ENCODE data around the gene ST8SIA2. TPM values are rescaled to one million over a fixed set of nuclear protein-coding genes. Genes with fewer than 3 reads are reported as not detected.

Gene ST8SIA2
- total RNA-seq, 1 donor from 2014 or later, result 7.8 TPM

GRCh38 chr15:92425578-92426225 is 32.0 kb downstream of the ST8SIA2 start:
- Histone ChIP-seq H3K4me1 (ENCODE audit: control insufficient read depth in 3 of 3, insufficient read depth in 3 of 3, low read length in 3 of 3) (no peaks in the 10 kb centered on the region), H3K9me3 (ENCODE audit: control insufficient read depth in 3 of 3, low read length in 3 of 3) (no peaks in the 10 kb centered on the region), H3K9ac (ENCODE audit: low read depth in 1 of 3, low read length in 3 of 3) (no peak overlapping the region), H3K27ac (ENCODE audit: low read depth, low read length) (no peak overlapping the region), H3K27me3 (ENCODE audit: control insufficient read depth in 3 of 3, insufficient read depth in 3 of 3, low read length in 3 of 3) (no peaks in the 10 kb centered on the region), H3K36me3 (ENCODE audit: control insufficient read depth in 3 of 3, insufficient read depth in 3 of 3, low read length in 3 of 3) (no peaks in the 10 kb centered on the region), H3K4me3 (ENCODE audit: low read length in 3 of 3) (no peak overlapping the region)

- Histone ChIP-seq H3K36me3 (ENCODE audit: control insufficient read depth in 3 of 3, insufficient read depth in 3 of 3, low read length in 3 of 3) (no peaks in the 10 kb centered on the region), H3K9me3 (ENCODE audit: control insufficient read depth in 3 of 3, low read length in 3 of 3) (no peaks in the 10 kb centered on the region), H3K27ac (ENCODE audit: low read depth, low read length) (no peak overlapping the region), H3K27me3 (ENCODE audit: control insufficient read depth in 3 of 3, insufficient read depth in 3 of 3, low read length in 3 of 3) (peaks cover 0 to under 1% (median 0%) of the 10 kb centered on the region in 3 donors), H3K4me1 (ENCODE audit: control insufficient read depth in 3 of 3, insufficient read depth in 3 of 3, low read length in 3 of 3) (no peaks in the 10 kb centered on the region), H3K9ac (ENCODE audit: low read depth in 1 of 3, low read length in 3 of 3) (no peak overlapping the region), H3K4me3 (ENCODE audit: low read length in 3 of 3) (no peak overlapping the region)
Measured at GRCh38 chr15:92429378-92430068, 35.8 kb downstream of the ST8SIA2 start.

GRCh38 chr15:92430069-92430440 is 36.4 kb downstream of the ST8SIA2 start:
- Histone ChIP-seq H3K27me3 (ENCODE audit: control insufficient read depth in 3 of 3, insufficient read depth in 3 of 3, low read length in 3 of 3) (peaks cover 0 to 3% (median 0%) of the 10 kb centered on the region in 3 donors), H3K4me3 (ENCODE audit: low read length in 3 of 3) (no peak overlapping the region), H3K9ac (ENCODE audit: low read depth in 1 of 3, low read length in 3 of 3) (no peak overlapping the region), H3K4me1 (ENCODE audit: control insufficient read depth in 3 of 3, insufficient read depth in 3 of 3, low read length in 3 of 3) (no peaks in the 10 kb centered on the region), H3K9me3 (ENCODE audit: control insufficient read depth in 3 of 3, low read length in 3 of 3) (no peaks in the 10 kb centered on the region), H3K36me3 (ENCODE audit: control insufficient read depth in 3 of 3, insufficient read depth in 3 of 3, low read length in 3 of 3) (no peaks in the 10 kb centered on the region), H3K27ac (ENCODE audit: low read depth, low read length) (no peak overlapping the region)

DNA sequence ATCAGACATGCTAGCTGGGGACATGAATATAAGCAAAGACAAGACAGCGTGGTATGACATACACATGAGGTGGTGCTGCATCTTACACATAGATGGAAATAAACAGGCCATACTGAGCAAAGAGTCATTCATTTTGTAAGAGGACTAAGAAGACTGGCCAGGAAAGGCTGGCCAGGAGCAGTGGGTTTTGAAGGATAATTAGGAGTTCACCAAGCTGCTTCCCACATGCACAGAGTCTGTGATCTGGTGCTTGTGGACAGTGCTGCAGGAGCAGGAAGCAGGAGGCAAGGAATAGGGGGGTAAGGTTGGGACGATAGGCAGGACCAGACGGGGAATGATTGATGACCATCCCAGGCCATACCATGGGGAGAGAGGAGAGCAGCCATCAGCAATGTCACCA is 41.5 kb downstream of the ST8SIA2 start:
- Histone ChIP-seq H3K4me3 (ENCODE audit: low read length in 3 of 3) (no peak overlapping the region), H3K9ac (ENCODE audit: low read depth in 1 of 3, low read length in 3 of 3) (no peak overlapping the region), H3K27ac (ENCODE audit: low read depth, low read length) (no peak overlapping the region), H3K27me3 (ENCODE audit: control insufficient read depth in 3 of 3, insufficient read depth in 3 of 3, low read length in 3 of 3) (peaks cover 0 to 6% (median 0%) of the 10 kb centered on the region in 3 donors), H3K9me3 (ENCODE audit: control insufficient read depth in 3 of 3, low read length in 3 of 3) (no peaks in the 10 kb centered on the region), H3K36me3 (ENCODE audit: control insufficient read depth in 3 of 3, insufficient read depth in 3 of 3, low read length in 3 of 3) (no peaks in the 10 kb centered on the region), H3K4me1 (ENCODE audit: control insufficient read depth in 3 of 3, insufficient read depth in 3 of 3, low read length in 3 of 3) (peaks cover 8 to 16% (median 11%) of the 10 kb centered on the region in 3 donors)

GRCh38 chr15:92438471-92438870 is 44.8 kb downstream of the ST8SIA2 start:
- Histone ChIP-seq H3K27ac (ENCODE audit: low read depth, low read length) (no peak overlapping the region), H3K27me3 (ENCODE audit: control insufficient read depth in 3 of 3, insufficient read depth in 3 of 3, low read length in 3 of 3) (peaks cover 0 to 6% (median 0%) of the 10 kb centered on the region in 3 donors), H3K9me3 (ENCODE audit: control insufficient read depth in 3 of 3, low read length in 3 of 3) (no peaks in the 10 kb centered on the region), H3K4me1 (ENCODE audit: control insufficient read depth in 3 of 3, insufficient read depth in 3 of 3, low read length in 3 of 3) (peaks cover 8 to 16% (median 11%) of the 10 kb centered on the region in 3 donors), H3K36me3 (ENCODE audit: control insufficient read depth in 3 of 3, insufficient read depth in 3 of 3, low read length in 3 of 3) (no peaks in the 10 kb centered on the region), H3K9ac (ENCODE audit: low read depth in 1 of 3, low read length in 3 of 3) (no peak overlapping the region), H3K4me3 (ENCODE audit: low read length in 3 of 3) (no peak overlapping the region)

- H3K27me3 ChIP-seq (ENCODE audit: control insufficient read depth in 3 of 3, insufficient read depth in 3 of 3, low read length in 3 of 3), result no peaks in the 10 kb centered on the region
- H3K9me3 ChIP-seq (ENCODE audit: control insufficient read depth in 3 of 3, low read length in 3 of 3), result no peaks in the 10 kb centered on the region
- no peak overlapping the region for H3K4me3 ChIP-seq (ENCODE audit: low read length in 3 of 3)
- no peak overlapping the region for H3K9ac ChIP-seq (ENCODE audit: low read depth in 1 of 3, low read length in 3 of 3)
- no peaks in the 10 kb centered on the region for H3K36me3 ChIP-seq (ENCODE audit: control insufficient read depth in 3 of 3, insufficient read depth in 3 of 3, low read length in 3 of 3)
- peaks cover 8 to 15% (median 11%) of the 10 kb centered on the region in 3 donors for H3K4me1 ChIP-seq (ENCODE audit: control insufficient read depth in 3 of 3, insufficient read depth in 3 of 3, low read length in 3 of 3)
- H3K27ac ChIP-seq (ENCODE audit: low read depth, low read length), result no peak overlapping the region
Measured at GRCh38 chr15:92443381-92443780, 49.7 kb downstream of the ST8SIA2 start.

GRCh38 chr15:92444631-92445030 is 51.0 kb downstream of the ST8SIA2 start:
- peaks cover 3 to 4% (median 3%) of the 10 kb centered on the region in 3 donors for H3K4me1 ChIP-seq (ENCODE audit: control insufficient read depth in 3 of 3, insufficient read depth in 3 of 3, low read length in 3 of 3)
- no peaks in the 10 kb centered on the region for H3K27me3 ChIP-seq (ENCODE audit: control insufficient read depth in 3 of 3, insufficient read depth in 3 of 3, low read length in 3 of 3)
- no peak overlapping the region for H3K4me3 ChIP-seq (ENCODE audit: low read length in 3 of 3)
- H3K36me3 ChIP-seq (ENCODE audit: control insufficient read depth in 3 of 3, insufficient read depth in 3 of 3, low read length in 3 of 3), result no peaks in the 10 kb centered on the region
- no peaks in the 10 kb centered on the region for H3K9me3 ChIP-seq (ENCODE audit: control insufficient read depth in 3 of 3, low read length in 3 of 3)
- H3K27ac ChIP-seq (ENCODE audit: low read depth, low read length), result no peak overlapping the region
- no peak overlapping the region for H3K9ac ChIP-seq (ENCODE audit: low read depth in 1 of 3, low read length in 3 of 3)

DNA sequence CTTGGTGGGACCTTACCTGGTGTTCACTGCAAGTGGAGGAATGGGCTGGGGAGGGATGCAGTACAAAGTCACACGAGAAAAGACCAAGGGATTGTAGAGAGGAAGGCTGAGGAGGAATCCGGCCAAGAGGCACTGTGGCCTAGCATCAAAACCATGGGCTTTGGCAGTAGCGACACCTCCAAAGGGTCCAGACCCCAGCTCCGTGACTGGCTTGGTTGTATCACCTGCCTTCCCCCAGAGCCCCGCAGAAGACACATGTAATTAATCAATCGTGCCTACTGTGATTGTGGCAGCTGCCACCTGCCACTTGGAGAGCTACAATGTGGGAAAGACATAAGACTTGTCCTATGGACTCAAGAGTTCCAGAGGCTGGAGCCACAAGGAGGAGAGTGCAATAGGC is 54.7 kb downstream of the ST8SIA2 start:
- Histone ChIP-seq H3K27me3 (ENCODE audit: control insufficient read depth in 3 of 3, insufficient read depth in 3 of 3, low read length in 3 of 3) (peaks cover 0 to 2% (median 0%) of the 10 kb centered on the region in 3 donors), H3K9me3 (ENCODE audit: control insufficient read depth in 3 of 3, low read length in 3 of 3) (no peaks in the 10 kb centered on the region), H3K4me3 (ENCODE audit: low read length in 3 of 3) (no peak overlapping the region), H3K9ac (ENCODE audit: low read depth in 1 of 3, low read length in 3 of 3) (no peak overlapping the region), H3K27ac (ENCODE audit: low read depth, low read length) (no peak overlapping the region), H3K4me1 (ENCODE audit: control insufficient read depth in 3 of 3, insufficient read depth in 3 of 3, low read length in 3 of 3) (no peaks in the 10 kb centered on the region), H3K36me3 (ENCODE audit: control insufficient read depth in 3 of 3, insufficient read depth in 3 of 3, low read length in 3 of 3) (no peaks in the 10 kb centered on the region)

- Histone ChIP-seq H3K36me3 (ENCODE audit: control insufficient read depth in 3 of 3, insufficient read depth in 3 of 3, low read length in 3 of 3) (no peaks in the 10 kb centered on the region), H3K4me3 (ENCODE audit: low read length in 3 of 3) (no peak overlapping the region), H3K27me3 (ENCODE audit: control insufficient read depth in 3 of 3, insufficient read depth in 3 of 3, low read length in 3 of 3) (peaks cover 0 to 2% (median 0%) of the 10 kb centered on the region in 3 donors), H3K9ac (ENCODE audit: low read depth in 1 of 3, low read length in 3 of 3) (no peak overlapping the region), H3K4me1 (ENCODE audit: control insufficient read depth in 3 of 3, insufficient read depth in 3 of 3, low read length in 3 of 3) (no peaks in the 10 kb centered on the region), H3K9me3 (ENCODE audit: control insufficient read depth in 3 of 3, low read length in 3 of 3) (no peaks in the 10 kb centered on the region), H3K27ac (ENCODE audit: low read depth, low read length) (no peak overlapping the region)
Measured at GRCh38 chr15:92449476-92449875, 55.8 kb downstream of the ST8SIA2 start.

- Histone ChIP-seq H3K27ac (ENCODE audit: low read depth, low read length) (no peak overlapping the region), H3K27me3 (ENCODE audit: control insufficient read depth in 3 of 3, insufficient read depth in 3 of 3, low read length in 3 of 3) (peaks cover 0 to 4% (median 0%) of the 10 kb centered on the region in 3 donors), H3K36me3 (ENCODE audit: control insufficient read depth in 3 of 3, insufficient read depth in 3 of 3, low read length in 3 of 3) (no peaks in the 10 kb centered on the region), H3K9ac (ENCODE audit: low read depth in 1 of 3, low read length in 3 of 3) (no peak overlapping the region), H3K4me3 (ENCODE audit: low read length in 3 of 3) (no peak overlapping the region), H3K9me3 (ENCODE audit: control insufficient read depth in 3 of 3, low read length in 3 of 3) (no peaks in the 10 kb centered on the region), H3K4me1 (ENCODE audit: control insufficient read depth in 3 of 3, insufficient read depth in 3 of 3, low read length in 3 of 3) (no peaks in the 10 kb centered on the region)
Measured at GRCh38 chr15:92451225-92451825, 57.6 kb downstream of the ST8SIA2 start.

Measured in skeletal muscle tissue (tissue), 4 donors.